ENCODE results near the gene TWIST2.

TWIST2 gene

GRCh38 chr2:238875471-238876231, 27.8 kb downstream of the TWIST2 start:
- Histone ChIP-seq H3K9me2 (replicated peaks; ENCODE audit: low read depth, low read length) (no peaks in the 10 kb centered on the region), H3K36me3 (ENCODE audit: insufficient read depth, low read length) (no peaks in the 10 kb centered on the region), H3K27me3 (ENCODE audit: insufficient read depth, low read length, poor library complexity, severe bottlenecking) (no peaks in the 10 kb centered on the region), H4K20me1 (ENCODE audit: insufficient read depth, low read length, poor library complexity, severe bottlenecking) (no peaks in the 10 kb centered on the region), H3K9me3 (ENCODE audit: insufficient read depth, low read depth, low read length) (no peaks in the 10 kb centered on the region), H3K4me2 (ENCODE audit: low read depth, low read length, poor library complexity, severe bottlenecking) (no peak overlapping the region), H3K4me1 (ENCODE audit: insufficient read depth, low read length, poor library complexity, severe bottlenecking) (no peaks in the 10 kb centered on the region), H3K4me3 (ENCODE audit: low read length, poor library complexity, severe bottlenecking) (no peak overlapping the region), H3K9ac (ENCODE audit: low read depth, low read length, poor library complexity, severe bottlenecking) (no peak overlapping the region), H2AFZ (ENCODE audit: low read length) (no peak overlapping the region), H3F3A (ENCODE audit: low read depth) (no peaks in the 10 kb centered on the region), H3K79me2 (ENCODE audit: insufficient read depth, low read length) (no peaks in the 10 kb centered on the region)
- TF ChIP-seq EZH2phosphoT487 (IDR thresholded peaks at IDR 0.05; ENCODE audit: borderline replicate concordance) = no peak
- TF ChIP-seq CTCF (conservative IDR thresholded peaks at IDR 0.05; ENCODE audit: low read length) = no peak

- Histone ChIP-seq H3K36me3 (ENCODE audit: insufficient read depth, low read length) (no peaks in the 10 kb centered on the region), H3K27me3 (ENCODE audit: insufficient read depth, low read length, poor library complexity, severe bottlenecking) (no peaks in the 10 kb centered on the region), H3F3A (ENCODE audit: low read depth) (no peaks in the 10 kb centered on the region), H3K9me3 (ENCODE audit: insufficient read depth, low read depth, low read length) (no peaks in the 10 kb centered on the region), H3K79me2 (ENCODE audit: insufficient read depth, low read length) (no peaks in the 10 kb centered on the region), H3K9me2 (replicated peaks; ENCODE audit: low read depth, low read length) (no peaks in the 10 kb centered on the region), H3K4me1 (ENCODE audit: insufficient read depth, low read length, poor library complexity, severe bottlenecking) (no peaks in the 10 kb centered on the region), H4K20me1 (ENCODE audit: insufficient read depth, low read length, poor library complexity, severe bottlenecking) (no peaks in the 10 kb centered on the region), H3K4me3 (ENCODE audit: low read length, poor library complexity, severe bottlenecking) (no peak overlapping the region), H3K4me2 (ENCODE audit: low read depth, low read length, poor library complexity, severe bottlenecking) (no peak overlapping the region), H2AFZ (ENCODE audit: low read length) (no peak overlapping the region), H3K9ac (ENCODE audit: low read depth, low read length, poor library complexity, severe bottlenecking) (no peak overlapping the region)
- TF ChIP-seq EZH2phosphoT487 (IDR thresholded peaks at IDR 0.05; ENCODE audit: borderline replicate concordance) (no peak), CTCF (conservative IDR thresholded peaks at IDR 0.05; ENCODE audit: low read length) (no peak)
These were observed 28.3 kb downstream of the TWIST2 start for GRCh38 chr2:238876232-238876630.

DNA sequence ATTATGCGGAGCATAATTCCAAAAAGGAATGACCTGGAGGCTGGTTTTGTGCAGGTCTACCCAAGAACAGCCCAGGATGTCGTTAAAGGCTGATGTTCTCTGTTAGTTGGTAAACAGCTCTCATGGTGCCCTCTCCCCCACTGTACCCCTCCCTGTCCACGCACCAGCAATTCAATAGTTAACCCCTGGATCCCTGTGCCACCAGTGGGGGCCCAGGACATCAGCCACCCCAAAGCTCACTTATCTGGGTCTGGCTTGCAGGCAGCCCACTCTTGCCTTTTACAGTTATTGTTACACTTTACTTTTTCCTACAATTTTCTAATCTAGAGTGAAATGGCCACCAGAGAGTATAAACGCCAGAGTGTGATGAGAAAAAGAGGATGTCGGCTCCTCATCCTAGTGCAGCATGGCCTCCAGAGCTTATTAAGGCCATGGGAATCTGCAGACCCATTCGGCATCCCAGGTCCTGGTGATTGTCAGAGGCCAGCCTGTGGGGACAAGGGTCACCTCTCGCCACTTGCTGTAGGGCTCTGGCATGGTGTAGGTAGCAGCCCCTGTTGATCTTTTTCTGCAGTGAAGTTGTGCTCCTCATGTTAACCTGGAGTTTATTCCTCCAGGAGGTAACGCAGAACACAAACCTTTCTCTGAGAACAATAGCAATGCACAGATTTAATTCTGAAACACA, 30.3 kb downstream of the TWIST2 start:
- no peaks in the 10 kb centered on the region for H3K9me2 ChIP-seq (replicated peaks; ENCODE audit: low read depth, low read length)
- no peaks in the 10 kb centered on the region for H3F3A ChIP-seq (ENCODE audit: low read depth)
- H3K9me3 ChIP-seq (ENCODE audit: insufficient read depth, low read depth, low read length) = no peaks in the 10 kb centered on the region
- no peak for TF ChIP-seq CTCF (conservative IDR thresholded peaks at IDR 0.05; ENCODE audit: low read length)
- no peak for TF ChIP-seq EZH2phosphoT487 (IDR thresholded peaks at IDR 0.05; ENCODE audit: borderline replicate concordance)
- H3K4me2 ChIP-seq (ENCODE audit: low read depth, low read length, poor library complexity, severe bottlenecking) = no peak overlapping the region
- no peaks in the 10 kb centered on the region for H3K27me3 ChIP-seq (ENCODE audit: insufficient read depth, low read length, poor library complexity, severe bottlenecking)
- H3K4me1 ChIP-seq (ENCODE audit: insufficient read depth, low read length, poor library complexity, severe bottlenecking) = no peaks in the 10 kb centered on the region
- no peak overlapping the region for H3K9ac ChIP-seq (ENCODE audit: low read depth, low read length, poor library complexity, severe bottlenecking)
- no peak overlapping the region for H2AFZ ChIP-seq (ENCODE audit: low read length)
- H3K4me3 ChIP-seq (ENCODE audit: low read length, poor library complexity, severe bottlenecking) = no peak overlapping the region
- no peaks in the 10 kb centered on the region for H3K79me2 ChIP-seq (ENCODE audit: insufficient read depth, low read length)
- no peaks in the 10 kb centered on the region for H4K20me1 ChIP-seq (ENCODE audit: insufficient read depth, low read length, poor library complexity, severe bottlenecking)
- no peaks in the 10 kb centered on the region for H3K36me3 ChIP-seq (ENCODE audit: insufficient read depth, low read length)

Measured in Loucy (cell line).